T-helper 17 cell (primary cell): ENCODE measurements around the gene PCBP3. TPM values are rescaled to one million over a fixed set of nuclear protein-coding genes. Genes with fewer than 3 reads are reported as not detected.
"Not testable (repeated sequence)": the region's sequence is repeated elsewhere in the genome, so short reads cannot be mapped to it uniquely, and the experiment has no call there.

ENCODE experiments used
- ATAC-seq: fragments of 150-1000 bp; cut with Tn5 transposase; 2 replicates; pipeline ENCODE4 v1.10.0; 2021; ENCODE audit warnings: mild to moderate bottlenecking, moderate library complexity
- DNase-seq, 3 donors: peaks; one replicate each; pipeline versions ENCODE4 v3.0.0 to v3.0.0-alpha.2; 2020 to 2021
- H3K9me3 ChIP-seq: one replicate; pipeline ENCODE4 v1.7.0; 2013; ENCODE audit warnings: low read length, mild to moderate bottlenecking; ENCODE audit not compliant: control insufficient read depth, poor library complexity, severe bottlenecking
- H3K27ac Mint-ChIP-seq: one replicate; pipeline ENCODE4 v1.8.0; 2022; ENCODE audit warnings: mild to moderate bottlenecking, moderate library complexity, mixed read lengths
- H3K27me3 Mint-ChIP-seq: one replicate; pipeline ENCODE4 v1.8.0; 2022; ENCODE audit warnings: mixed read lengths
- H3K36me3 Mint-ChIP-seq: one replicate; pipeline ENCODE4 v1.8.0; 2022; ENCODE audit warnings: low read depth, mixed read lengths
- H3K4me1 Mint-ChIP-seq: one replicate; pipeline ENCODE4 v1.8.0; 2022; ENCODE audit warnings: mild to moderate bottlenecking, mixed read lengths
- H3K4me3 Mint-ChIP-seq: one replicate; pipeline ENCODE4 v1.8.0; 2022; ENCODE audit warnings: mild to moderate bottlenecking, moderate library complexity, mixed read lengths
- total RNA-seq, 4 donors: library from RNA in 2 of 4; stranded (reverse) in 2 of 4; gene quantifications; one replicate each; pipeline ENCODE4 v1.2.3 and lab custom pipeline; 2022 to 2026

PCBP3 gene
- total RNA-seq, 2 donors from 2014 or later = 0.91 to 4.2 TPM

DNA sequence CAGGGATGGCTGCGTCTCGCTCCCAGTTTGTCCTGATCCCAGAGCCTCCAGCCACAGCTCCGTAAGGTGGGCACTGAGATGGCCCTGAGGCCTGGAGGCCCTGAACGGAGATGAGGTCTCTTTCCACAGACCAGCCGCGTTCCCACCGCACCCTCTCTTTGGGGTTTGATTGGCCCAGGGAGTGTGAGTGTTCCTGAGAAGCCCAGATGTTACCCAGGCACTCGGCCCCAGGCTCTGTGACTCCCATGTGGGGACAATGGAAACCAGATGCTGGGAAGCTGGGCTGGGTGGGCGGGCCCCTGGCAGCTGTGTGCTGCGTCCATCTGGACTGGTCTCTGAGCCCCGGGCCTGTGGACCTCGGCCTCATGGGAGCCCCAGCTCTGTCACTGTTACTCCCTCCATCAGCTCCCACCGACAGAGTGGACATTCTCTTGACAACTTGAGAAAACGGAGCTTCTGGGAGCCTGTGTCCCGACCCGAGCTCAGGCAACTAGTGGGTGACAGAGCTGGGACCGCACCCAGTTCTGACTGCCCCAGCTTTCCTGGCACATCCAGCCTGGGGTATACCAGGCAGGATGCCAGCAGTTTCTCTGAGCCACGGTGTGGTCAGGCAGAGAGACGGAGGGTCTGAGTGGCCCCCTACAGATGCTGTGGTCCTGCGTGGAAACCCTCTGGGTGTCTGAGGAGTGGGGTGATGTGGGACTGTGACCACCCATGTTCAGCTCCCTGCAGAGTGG lies 328.3 kb downstream of the PCBP3 start:
- peaks cover 4% of the 10 kb centered on the region for H3K4me1 Mint-ChIP-seq
- no peaks in the 10 kb centered on the region for H3K36me3 Mint-ChIP-seq
- no peak overlapping the region for H3K4me3 Mint-ChIP-seq

DNA sequence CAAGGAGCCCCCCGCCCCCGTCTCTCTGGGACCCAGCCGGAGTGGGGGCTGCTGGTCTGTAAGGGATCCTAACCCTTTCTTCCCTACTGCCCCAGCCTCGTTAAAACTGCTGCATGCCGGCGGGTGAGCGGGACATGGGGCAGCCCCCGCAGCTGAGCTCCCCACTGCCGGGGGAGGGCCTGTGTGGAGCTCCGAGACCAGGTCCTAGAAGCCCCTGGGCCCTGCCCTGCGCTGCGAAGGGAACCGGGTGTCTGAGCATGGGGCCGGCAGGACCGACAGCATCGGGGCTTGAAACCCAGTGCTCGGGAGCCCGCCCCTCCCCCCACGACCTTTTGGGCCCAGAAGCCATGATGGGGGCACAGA lies 328.8 kb downstream of the PCBP3 start:
- H3K27ac Mint-ChIP-seq = no peak overlapping the region
- DNase-seq (no peak), ATAC-seq (no peak)
- peaks cover 4% of the 10 kb centered on the region for H3K4me1 Mint-ChIP-seq
- H3K4me3 Mint-ChIP-seq = no peak overlapping the region
- no peaks in the 10 kb centered on the region for H3K9me3 ChIP-seq
- peaks cover 10% of the 10 kb centered on the region for H3K27me3 Mint-ChIP-seq
- H3K36me3 Mint-ChIP-seq = no peaks in the 10 kb centered on the region

More for the DNA sequence above, 328.3 kb downstream of the PCBP3 start:
- ATAC-seq (no peak), DNase-seq (no peak)
- no peak overlapping the region for H3K27ac Mint-ChIP-seq
- H3K9me3 ChIP-seq = no peaks in the 10 kb centered on the region
- H3K27me3 Mint-ChIP-seq = peaks cover 14% of the 10 kb centered on the region

DNA sequence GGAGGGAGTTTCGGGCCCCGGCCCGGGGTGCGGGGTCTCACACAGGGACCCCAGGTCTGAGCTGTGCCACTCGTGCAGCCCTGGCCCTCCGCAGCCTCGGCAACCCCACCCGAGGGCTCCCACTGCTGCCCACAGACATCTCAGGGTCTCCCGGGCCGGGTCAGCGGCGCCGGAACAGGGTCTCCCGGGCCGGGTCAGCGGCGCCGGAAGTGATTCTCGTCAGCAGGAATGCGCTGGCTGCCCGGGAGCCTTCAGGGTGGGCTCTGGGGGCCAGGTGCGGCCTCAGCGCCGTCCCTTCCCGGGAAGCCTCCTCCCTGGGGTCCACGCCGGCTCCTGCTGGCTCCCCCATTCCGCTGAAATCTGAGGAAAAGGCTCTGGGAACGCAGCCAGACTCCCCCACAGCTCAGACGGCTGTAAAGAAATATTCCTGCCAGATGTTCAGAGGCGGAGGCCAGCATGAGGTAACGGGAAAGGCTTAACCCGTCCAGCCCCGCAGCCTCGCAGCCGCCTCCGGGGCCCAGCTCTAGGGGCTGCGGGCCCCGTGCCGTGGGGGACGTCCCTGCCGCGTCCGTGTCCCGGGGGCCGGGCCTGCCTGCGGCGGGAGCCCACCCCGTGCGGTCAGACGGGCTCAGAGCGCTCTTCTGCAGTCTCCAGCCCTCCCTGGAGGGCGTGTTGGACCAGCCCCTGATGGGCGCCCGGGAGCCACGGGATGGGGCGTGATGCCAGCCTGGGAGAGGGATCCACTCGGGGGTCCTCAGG lies 329.4 kb downstream of the PCBP3 start:
- ATAC-seq (peak; percentile 7), DNase-seq (no peak)
- Mint-ChIP-seq H3K27me3 (peaks cover 9% of the 10 kb centered on the region), H3K36me3 (no peaks in the 10 kb centered on the region), H3K4me1 (peaks cover 4% of the 10 kb centered on the region), H3K27ac (peak overlapping the region; percentile 78), H3K4me3 (peak overlapping the region; percentile 28)
- H3K9me3 ChIP-seq = no peaks in the 10 kb centered on the region

DNA sequence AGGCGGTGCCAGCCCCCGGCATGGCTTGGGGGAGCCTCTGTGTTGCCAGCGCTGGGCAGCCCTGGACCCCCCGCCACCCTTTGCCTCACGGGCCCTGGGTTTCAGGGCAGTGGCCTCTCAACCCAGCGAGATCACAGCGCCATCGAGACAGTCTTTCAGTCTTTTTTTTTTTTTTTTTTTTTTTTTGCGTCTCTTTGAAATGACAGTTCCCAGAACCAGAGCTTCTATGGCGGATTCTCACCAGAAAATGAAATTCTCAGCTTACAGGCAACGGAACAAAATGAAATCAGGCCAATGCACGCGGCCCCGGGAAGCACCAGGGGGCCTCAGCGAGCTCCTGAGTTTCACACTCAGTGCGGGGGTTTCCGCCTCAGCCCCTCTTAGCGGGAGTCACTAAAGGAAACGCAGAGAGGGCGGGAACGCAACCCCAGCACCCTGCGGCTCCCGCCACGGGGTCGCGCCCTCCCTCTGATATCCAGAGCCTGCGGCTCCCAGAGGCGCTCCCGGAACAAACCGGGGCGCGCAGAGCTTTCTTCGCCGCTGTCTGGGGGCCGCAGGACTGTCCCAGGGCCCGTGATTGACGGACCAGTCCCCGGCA lies 330.0 kb downstream of the PCBP3 start:
- peak overlapping the region; percentile 90 for H3K4me3 Mint-ChIP-seq
- peak overlapping the region; percentile 78 for H3K27ac Mint-ChIP-seq
- H3K27me3 Mint-ChIP-seq = peaks cover 9% of the 10 kb centered on the region
- H3K36me3 Mint-ChIP-seq = no peaks in the 10 kb centered on the region
- peaks cover 7% of the 10 kb centered on the region for H3K4me1 Mint-ChIP-seq
- ATAC-seq (peak; percentile 90), DNase-seq (peak; percentile 53 to 70 (median 56))
- no peaks in the 10 kb centered on the region for H3K9me3 ChIP-seq

DNA sequence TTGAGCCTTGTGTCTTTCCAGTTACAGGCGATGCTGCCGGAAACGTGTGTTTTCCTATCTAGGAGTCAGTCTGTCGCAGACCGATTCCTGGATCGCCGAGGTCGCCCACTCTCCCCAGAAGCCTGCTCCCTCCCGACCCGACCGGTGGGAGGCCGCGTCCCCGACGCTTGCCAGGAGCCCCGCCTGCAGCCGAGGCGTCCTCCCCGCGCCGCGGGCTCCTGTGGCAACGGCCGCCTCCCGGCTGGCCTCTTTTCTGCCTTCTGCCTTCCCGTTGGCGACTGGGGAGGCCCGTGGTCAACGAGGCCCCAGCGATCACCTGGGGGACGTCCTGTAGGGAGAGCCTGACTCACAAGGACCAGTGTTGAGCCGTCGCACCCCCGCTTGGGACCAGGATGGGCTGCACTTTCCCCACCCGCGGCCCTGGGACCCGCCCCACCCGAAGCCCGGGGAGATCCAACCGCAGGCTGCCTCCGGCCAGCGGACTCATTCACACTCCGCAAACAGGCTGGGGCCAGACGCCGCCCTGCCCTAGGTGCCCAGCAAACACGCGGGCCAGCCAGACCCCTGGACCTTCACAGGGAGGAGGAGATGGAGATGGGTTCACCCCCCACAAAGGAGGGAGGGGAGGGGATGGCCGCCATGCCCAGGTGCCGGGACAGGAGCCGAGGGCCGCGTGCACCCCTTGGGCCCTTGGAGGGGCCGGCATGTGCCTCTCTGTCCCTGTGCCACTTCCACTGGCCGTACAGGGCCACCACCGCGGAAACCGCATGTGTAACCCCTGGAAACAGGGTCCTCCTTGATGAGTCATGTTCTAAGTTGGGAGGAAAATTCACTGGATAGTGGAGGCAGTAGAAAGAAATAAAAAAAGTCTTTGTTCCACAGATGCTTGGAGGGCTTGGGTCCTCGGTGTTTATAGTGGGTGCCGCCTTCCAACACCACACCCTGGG lies 330.8 kb downstream of the PCBP3 start:
- H3K27ac Mint-ChIP-seq = peak overlapping the region; percentile 78
- H3K4me3 Mint-ChIP-seq = peak overlapping the region; percentile 90
- H3K9me3 ChIP-seq = no peaks in the 10 kb centered on the region
- peak; percentile 56 for ATAC-seq
- H3K27me3 Mint-ChIP-seq = peaks cover 9% of the 10 kb centered on the region
- no peak for DNase-seq
- H3K36me3 Mint-ChIP-seq = no peaks in the 10 kb centered on the region
- H3K4me1 Mint-ChIP-seq = peaks cover 8% of the 10 kb centered on the region

DNA sequence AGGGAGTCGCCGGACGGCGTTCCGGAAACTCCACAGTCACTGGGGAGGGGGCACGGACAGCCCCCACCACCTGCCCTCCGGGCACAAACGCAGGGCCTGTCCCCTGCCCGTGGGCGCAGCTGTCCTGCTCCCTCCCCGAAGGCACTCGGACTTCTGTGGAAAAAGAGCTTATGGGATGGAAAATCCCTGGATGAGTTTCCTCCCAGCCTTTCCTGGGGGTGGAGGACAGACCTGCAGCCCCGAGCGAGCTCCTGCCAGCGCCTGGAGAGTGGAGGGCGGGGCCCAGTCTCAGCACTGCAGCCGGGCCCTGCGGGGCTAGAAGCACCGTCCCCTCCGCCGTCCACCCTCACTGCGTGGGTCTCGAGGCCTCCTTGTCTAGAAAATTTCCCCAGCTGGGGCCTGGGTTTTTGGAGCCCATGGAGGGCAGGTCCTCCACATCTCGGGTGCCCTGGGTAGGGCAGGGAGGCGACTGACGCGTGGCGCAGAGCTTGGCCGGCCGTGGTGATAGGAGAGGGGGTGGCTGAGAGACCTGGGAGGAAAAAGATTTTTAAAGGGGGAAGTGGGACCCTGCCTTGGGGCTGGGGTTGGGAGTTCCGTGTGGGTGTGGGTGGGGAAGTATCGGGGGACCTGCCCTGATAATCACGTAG lies 331.6 kb downstream of the PCBP3 start:
- H3K9me3 ChIP-seq = no peaks in the 10 kb centered on the region
- no peak overlapping the region for H3K27ac Mint-ChIP-seq
- no peaks in the 10 kb centered on the region for H3K36me3 Mint-ChIP-seq
- peaks cover 6% of the 10 kb centered on the region for H3K4me1 Mint-ChIP-seq
- DNase-seq (no peak), ATAC-seq (no peak)
- peaks cover 9% of the 10 kb centered on the region for H3K27me3 Mint-ChIP-seq
- H3K4me3 Mint-ChIP-seq = peak overlapping the region; percentile 7

DNA sequence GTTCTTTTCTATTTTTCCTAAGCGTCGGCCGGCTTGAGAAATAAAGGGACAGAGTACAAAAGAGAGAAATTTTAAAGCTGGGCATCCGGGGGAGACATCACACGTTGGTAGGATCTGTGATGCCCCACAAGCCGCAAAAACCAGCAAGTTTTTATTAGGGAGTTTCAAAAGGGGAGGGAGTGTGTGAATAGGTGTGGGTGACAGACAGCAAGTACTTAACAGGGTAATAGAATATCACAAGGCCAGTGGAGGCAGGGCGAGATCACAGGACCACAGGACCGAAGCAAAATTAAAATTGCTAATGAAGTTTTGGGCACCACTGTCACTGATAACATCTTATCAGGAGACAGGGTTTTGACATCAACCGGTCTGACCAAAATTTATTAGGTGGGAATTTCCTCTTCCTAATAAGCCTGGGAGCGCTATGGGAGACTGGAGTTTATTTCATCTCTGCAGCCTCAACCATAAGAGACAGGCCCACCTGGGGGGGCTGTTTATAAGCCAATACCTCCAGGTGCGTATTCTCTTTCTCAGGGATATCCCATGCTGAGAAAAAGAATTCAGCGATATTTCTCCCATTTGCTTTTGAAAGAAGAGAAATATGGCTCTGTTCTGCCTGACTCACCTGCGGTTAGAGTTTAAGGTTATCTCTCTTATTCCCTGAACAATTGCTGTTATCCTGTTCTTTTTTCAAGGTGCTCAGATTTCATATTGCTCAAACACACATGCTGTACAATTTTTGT lies 332.3 kb downstream of the PCBP3 start:
- not testable (repeated sequence) for H3K9me3 ChIP-seq, H3K4me1 Mint-ChIP-seq, H3K36me3 Mint-ChIP-seq, H3K27ac Mint-ChIP-seq, ATAC-seq, DNase-seq, H3K27me3 Mint-ChIP-seq
- H3K4me3 Mint-ChIP-seq = peak overlapping the region; percentile 7

DNA sequence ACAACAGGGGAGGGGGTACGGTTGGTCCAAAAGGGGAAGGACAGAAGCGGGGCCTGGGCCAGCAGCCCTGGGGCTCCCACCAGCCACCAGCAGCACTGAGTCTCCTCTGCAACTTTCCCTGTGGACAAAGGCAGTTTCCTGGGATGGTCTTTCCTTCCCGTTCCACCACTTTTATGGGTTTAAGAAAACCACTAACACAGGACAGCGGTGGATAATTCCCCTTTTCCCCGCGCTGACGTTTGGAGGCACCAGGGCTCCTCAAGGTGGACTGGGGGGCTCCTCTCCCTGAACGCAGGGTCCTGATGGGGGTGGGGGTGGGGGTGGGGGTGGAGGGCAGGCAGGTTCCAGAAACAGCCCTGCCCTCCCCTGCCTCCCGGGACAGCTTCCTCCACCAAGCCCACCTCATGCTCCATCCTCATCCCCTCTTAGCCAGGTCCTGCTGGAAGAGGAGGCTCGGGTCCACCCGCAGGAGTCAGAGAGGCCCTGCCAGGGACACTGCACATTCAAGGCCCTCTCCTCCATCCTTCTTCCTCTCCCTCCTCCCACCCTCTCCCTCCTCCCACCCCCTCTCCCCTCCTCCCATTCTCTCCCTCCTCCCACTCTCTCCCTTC lies 333.3 kb downstream of the PCBP3 start:
- H3K36me3 Mint-ChIP-seq = no peaks in the 10 kb centered on the region
- peaks cover 4% of the 10 kb centered on the region for H3K4me1 Mint-ChIP-seq
- H3K9me3 ChIP-seq = no peaks in the 10 kb centered on the region
- peaks cover 9% of the 10 kb centered on the region for H3K27me3 Mint-ChIP-seq
- no peak overlapping the region for H3K27ac Mint-ChIP-seq
- no peak overlapping the region for H3K4me3 Mint-ChIP-seq
- ATAC-seq (no peak), DNase-seq (no peak)

DNA sequence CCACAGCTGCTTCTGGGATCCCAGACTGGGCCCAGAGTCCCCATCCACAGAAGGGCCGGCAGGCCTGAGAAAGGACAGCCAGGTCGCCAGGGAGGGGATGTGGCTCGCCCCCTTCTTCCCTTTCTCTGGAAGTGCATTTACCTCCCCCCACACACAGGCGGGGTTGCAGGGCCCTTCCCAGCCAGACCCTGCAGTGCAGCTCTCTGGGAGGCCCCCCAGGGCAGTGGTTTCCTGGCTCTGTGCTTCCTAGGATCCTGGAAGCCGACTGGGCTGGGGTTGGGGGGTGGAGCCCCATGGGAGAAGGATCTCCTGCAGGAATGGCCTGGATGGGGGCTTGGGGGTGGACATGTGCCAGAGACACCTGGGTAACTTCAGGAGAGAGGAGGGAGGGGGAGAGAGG lies 333.9 kb downstream of the PCBP3 start:
- Mint-ChIP-seq H3K36me3 (no peaks in the 10 kb centered on the region), H3K4me3 (no peak overlapping the region), H3K4me1 (peaks cover 4% of the 10 kb centered on the region), H3K27ac (no peak overlapping the region), H3K27me3 (peaks cover 9% of the 10 kb centered on the region)
- ATAC-seq = no peak
- no peak for DNase-seq
- H3K9me3 ChIP-seq = no peaks in the 10 kb centered on the region

DNA sequence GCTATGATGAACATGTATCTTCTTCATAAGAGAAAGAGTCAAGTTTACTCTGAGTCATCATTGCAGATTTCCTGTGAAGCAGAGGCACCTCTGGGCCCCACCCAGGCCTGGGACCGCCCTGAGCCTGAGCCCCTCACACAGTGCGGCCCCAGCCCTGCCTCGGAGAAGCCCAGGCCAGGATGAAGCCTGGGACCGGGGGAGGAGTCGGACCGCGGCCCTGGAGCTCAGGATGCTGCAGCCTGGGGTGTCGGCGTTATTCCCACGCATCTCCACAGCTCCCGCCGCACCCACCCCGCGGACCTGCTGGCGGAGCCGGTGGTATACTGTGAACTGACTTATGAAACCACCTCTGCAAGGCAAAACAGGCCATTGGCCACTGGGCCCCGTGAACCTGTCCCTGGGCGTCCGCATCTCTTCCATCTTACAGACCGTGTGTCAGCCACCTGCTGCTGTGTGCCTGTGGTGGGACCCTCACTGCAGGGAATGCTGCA lies 335.7 kb downstream of the PCBP3 start:
- H3K36me3 Mint-ChIP-seq = no peaks in the 10 kb centered on the region
- DNase-seq = no peak
- no peak overlapping the region for H3K27ac Mint-ChIP-seq
- peaks cover 4% of the 10 kb centered on the region for H3K4me1 Mint-ChIP-seq
- peaks cover 9% of the 10 kb centered on the region for H3K27me3 Mint-ChIP-seq
- H3K9me3 ChIP-seq = no peaks in the 10 kb centered on the region
- ATAC-seq = no peak
- no peak overlapping the region for H3K4me3 Mint-ChIP-seq

DNA sequence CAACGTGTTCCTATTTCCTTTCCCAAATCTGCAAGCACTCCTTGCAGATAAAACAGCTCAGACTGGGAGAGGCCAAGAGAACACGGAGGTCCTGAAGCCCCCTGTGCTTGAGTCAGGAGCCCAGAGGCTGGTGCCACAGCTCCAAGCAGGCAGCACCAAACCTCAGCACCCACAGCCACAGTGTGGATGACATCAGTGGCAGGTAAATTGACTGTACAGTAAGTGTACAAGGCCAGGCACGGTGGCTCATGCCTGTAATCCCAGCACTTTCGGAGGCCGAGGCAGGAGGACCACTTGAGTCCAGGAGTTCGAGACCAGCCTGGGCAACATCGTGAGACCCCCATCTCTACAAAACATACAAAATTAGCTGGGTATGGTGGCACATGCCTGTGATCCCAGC lies 336.1 kb downstream of the PCBP3 start:
- no peak overlapping the region for H3K4me3 Mint-ChIP-seq
- no peaks in the 10 kb centered on the region for H3K36me3 Mint-ChIP-seq

More for the DNA sequence above, 336.1 kb downstream of the PCBP3 start:
- no peak for DNase-seq
- no peak for ATAC-seq
- Mint-ChIP-seq H3K27me3 (peaks cover 9% of the 10 kb centered on the region), H3K4me1 (peaks cover 4% of the 10 kb centered on the region), H3K27ac (no peak overlapping the region)
- no peaks in the 10 kb centered on the region for H3K9me3 ChIP-seq
